Activated B cell treated with CpG ODN at 0.5 μM for 24 hours (primary cell): ENCODE results near the gene SLC9A7. TPM values are rescaled to one million over a fixed set of nuclear protein-coding genes. Genes with fewer than 3 reads are reported as not detected.

Experiments used
- ATAC-seq: fragments of 200-7000 bp; cut with Tn5 transposase; one replicate; pipeline ENCODE4 v1.10.0; 2021; ENCODE audit warnings: low read depth, mild to moderate bottlenecking, moderate library complexity
- CTCF ChIA-PET: fragments of 350-600 bp; sonication (Branson Sonifier 250); formaldehyde crosslinking; loops from one replicate; lab custom pipeline; 2021; ENCODE audit warnings: antibody characterized with exemption; lab: Charles Lee
- POLR2A ChIA-PET: fragments of 350-600 bp; sonication (Branson Sonifier 250); formaldehyde crosslinking; loops from one replicate; lab custom pipeline; 2021; ENCODE audit warnings: antibody characterized with exemption; lab: Charles Lee
- DNase-seq: peaks from one replicate; pipeline ENCODE4 v3.0.0; 2022
- H3K27ac Mint-ChIP-seq: one replicate; pipeline ENCODE4 v1.8.0; 2020; ENCODE audit warnings: mixed read lengths
- H3K27me3 Mint-ChIP-seq: one replicate; pipeline ENCODE4 v1.8.0; 2021; ENCODE audit warnings: mixed read lengths
- H3K36me3 Mint-ChIP-seq: one replicate; pipeline ENCODE4 v1.8.0; 2021; ENCODE audit warnings: low read depth, mixed read lengths
- H3K4me1 Mint-ChIP-seq: one replicate; pipeline ENCODE4 v1.8.0; 2021; ENCODE audit warnings: mixed read lengths
- H3K4me3 Mint-ChIP-seq: one replicate; pipeline ENCODE4 v1.8.0; 2020; ENCODE audit warnings: mild to moderate bottlenecking, mixed read lengths
- H3K9me3 Mint-ChIP-seq: one replicate; pipeline ENCODE4 v1.8.0; 2020; ENCODE audit warnings: mixed read lengths
- CTCF ChIP-seq: fragments of 200-600 bp; IDR thresholded peaks from one replicate; pipeline ENCODE4 v1.8.0; 2022; ENCODE audit warnings: antibody characterized with exemption, mild to moderate bottlenecking
- intact Hi-C: fragments of 100-400 bp; cut with micrococcal nuclease; formaldehyde crosslinking; loops from one replicate; pipeline ENCODE4 v1.15.1; 2024
- total RNA-seq: library from RNA; stranded (reverse); gene quantifications from 2 replicates; pipeline ENCODE4 v1.2.3, GENCODE V29; 2022

The SLC9A7 gene
- total RNA-seq, 1 donor from 2014 or later, result 55.1 TPM

DNA sequence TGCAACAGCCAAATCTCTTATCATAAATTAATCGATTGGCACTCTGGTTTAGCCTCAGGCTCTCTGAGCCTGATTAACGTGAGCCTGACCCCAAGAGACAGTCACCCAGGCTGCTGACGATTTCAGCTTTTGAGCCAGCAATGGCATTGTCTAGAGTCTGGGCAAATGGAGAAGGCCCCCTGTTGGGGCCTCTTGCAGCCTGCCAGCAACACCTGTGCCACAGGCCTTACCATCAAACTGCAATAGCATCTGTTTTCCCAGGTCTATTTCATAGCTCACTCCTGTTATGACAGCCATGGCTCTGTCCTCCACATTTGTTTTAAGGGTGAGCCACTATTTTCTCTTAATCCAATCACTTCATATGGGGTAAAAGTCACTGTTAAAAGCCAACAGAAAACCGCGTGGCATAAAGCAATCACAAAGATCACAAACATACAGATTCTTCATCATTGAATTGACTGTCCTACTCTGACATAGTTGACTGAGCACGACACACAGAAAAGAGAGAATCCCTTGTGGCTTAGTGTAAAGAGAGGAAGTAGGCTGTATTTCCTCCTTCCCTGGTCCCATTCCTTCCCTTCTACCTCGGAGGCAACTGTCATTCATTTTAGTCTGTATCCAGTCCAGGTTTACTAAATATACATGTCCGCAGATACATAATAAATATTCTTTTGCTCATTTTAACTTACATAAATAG lies 47.8 kb downstream of the SLC9A7 start:
- ChIA-PET CTCF (interaction anchor here (1.6 kb wide), 1 partner anchor 18 kb away, joined by 4 read pairs; no protein-coding TSS in a partner anchor), POLR2A (interaction anchor here (0.7 kb wide), 1 partner anchor 68 kb away, joined by 3 read pairs; no protein-coding TSS in a partner anchor)
- H3K27me3 Mint-ChIP-seq, result no peaks in the 10 kb centered on the region
- intact Hi-C loops, result loop anchor here (10.0 kb wide), 2 partner anchors 254 to 956 kb away; no protein-coding TSS in a partner anchor
- H3K36me3 Mint-ChIP-seq, result peaks cover 4% of the 10 kb centered on the region
- TF ChIP-seq CTCF, result no peak
- H3K9me3 Mint-ChIP-seq, result no peaks in the 10 kb centered on the region
- ATAC-seq (peak; percentile 54), DNase-seq (no peak)
- peak overlapping the region; percentile 86 for H3K27ac Mint-ChIP-seq
- peak overlapping the region; percentile 53 for H3K4me3 Mint-ChIP-seq
- H3K4me1 Mint-ChIP-seq, result peaks cover 84% of the 10 kb centered on the region

GRCh38 chrX:46710425-46710824 lies 48.5 kb downstream of the SLC9A7 start:
- DNase-seq, result no peak
- POLR2A ChIA-PET, result no interaction called here
- no peaks in the 10 kb centered on the region for H3K27me3 Mint-ChIP-seq
- no peak for TF ChIP-seq CTCF
- intact Hi-C loops, result loop anchor here (10.0 kb wide), 2 partner anchors 254 to 956 kb away; no protein-coding TSS in a partner anchor
- CTCF ChIA-PET, result interaction anchor here (1.6 kb wide), 1 partner anchor 17 kb away, joined by 4 read pairs; no protein-coding TSS in a partner anchor
- peak overlapping the region; percentile 28 for H3K4me3 Mint-ChIP-seq
- peak overlapping the region; percentile 86 for H3K27ac Mint-ChIP-seq
- peaks cover 4% of the 10 kb centered on the region for H3K36me3 Mint-ChIP-seq
- peaks cover 83% of the 10 kb centered on the region for H3K4me1 Mint-ChIP-seq
- no peak for ATAC-seq
- H3K9me3 Mint-ChIP-seq, result no peaks in the 10 kb centered on the region

GRCh38 chrX:46707274-46707965 lies 51.5 kb downstream of the SLC9A7 start:
- TF ChIP-seq CTCF, result no peak

GRCh38 chrX:46704767-46705386 lies 54.0 kb downstream of the SLC9A7 start:
- peaks cover 64% of the 10 kb centered on the region for H3K4me1 Mint-ChIP-seq
- intact Hi-C loops, result no loop called here
- no peaks in the 10 kb centered on the region for H3K27me3 Mint-ChIP-seq
- H3K36me3 Mint-ChIP-seq, result peaks cover 10% of the 10 kb centered on the region
- TF ChIP-seq CTCF, result no peak
- peak overlapping the region; percentile 5 for H3K4me3 Mint-ChIP-seq
- H3K27ac Mint-ChIP-seq, result peak overlapping the region; percentile 73
- no peaks in the 10 kb centered on the region for H3K9me3 Mint-ChIP-seq
- ChIA-PET CTCF (interaction anchor here (0.5 to 1.1 kb wide), 2 partner anchors 88 to 886 kb away, joined by 3 to 4 read pairs; no protein-coding TSS in a partner anchor), POLR2A (interaction anchor here (0.6 to 1.5 kb wide), 2 partner anchors 27 to 52 kb away, joined by 3 read pairs; no protein-coding TSS in a partner anchor)
- ATAC-seq (peak; percentile 89), DNase-seq (no peak)

More at GRCh38 chrX:46707274-46707965, 51.5 kb downstream of the SLC9A7 start:
- Mint-ChIP-seq H3K4me1 (peaks cover 84% of the 10 kb centered on the region), H3K9me3 (no peaks in the 10 kb centered on the region), H3K4me3 (no peak overlapping the region), H3K27ac (peak overlapping the region; percentile 53), H3K36me3 (peaks cover 4% of the 10 kb centered on the region), H3K27me3 (no peaks in the 10 kb centered on the region)
- DNase-seq (no peak), ATAC-seq (no peak)
- POLR2A ChIA-PET, result no interaction called here
- intact Hi-C loops, result no loop called here
- CTCF ChIA-PET, result no interaction called here
